H1 (cell line): ENCODE results near the gene CHMP4B. TPM values are rescaled to one million over a fixed set of nuclear protein-coding genes. Genes with fewer than 3 reads are reported as not detected.

ENCODE experiments used
- CBX5 ChIP-seq: fragments of 300-800, 300-1000 bp; sonication (generic); IDR thresholded peaks from 2 replicates; pipeline ENCODE4 v1.7.1; 2016; ENCODE audit warnings: antibody characterized with exemption, low read length, low read depth
- CBX8 ChIP-seq: fragments of 300-800, 300-1000 bp; sonication (generic); IDR thresholded peaks from 2 replicates; pipeline ENCODE4 v1.7.1; 2016; ENCODE audit warnings: low read depth, low read length, borderline replicate concordance
- CHD7 ChIP-seq: fragments of 300-600 bp; sonication (generic); IDR thresholded peaks from 2 replicates; pipeline ENCODE4 v1.7.1; 2012; ENCODE audit warnings: low read length, moderate library complexity, mild to moderate bottlenecking, inconsistent platforms; ENCODE audit not compliant: insufficient replicate concordance
- HDAC2 ChIP-seq, 2 experiments: fragments of 300-600 bp in 1 of 2; sonication (generic) in 1 of 2; IDR thresholded peaks; 2 replicates each; pipeline ENCODE4 v1.6.1; 2011 to 2012; ENCODE audit warnings: low read depth in 2 of 2, low read length in 2 of 2, mild to moderate bottlenecking in 2 of 2, moderate library complexity in 2 of 2, borderline replicate concordance in 1 of 2, inconsistent platforms in 1 of 2
- PHF8 ChIP-seq: fragments of 200-600 bp; sonication (generic); conservative IDR thresholded peaks from 2 replicates; pipeline ENCODE4 v1.7.1; 2012; ENCODE audit warnings: low read depth, mild to moderate bottlenecking, inconsistent platforms, low read length, moderate library complexity
- RBBP5 ChIP-seq: IDR thresholded peaks from 2 replicates; pipeline ENCODE4 v1.7.1; 2012; ENCODE audit warnings: low read depth, mild to moderate bottlenecking, inconsistent platforms, low read length, moderate library complexity, borderline replicate concordance
- SP2 ChIP-seq: IDR thresholded peaks from 2 replicates; pipeline ENCODE4 v1.6.1; 2012; ENCODE audit warnings: mild to moderate bottlenecking, low read length, inconsistent platforms
- TAF1 ChIP-seq: IDR thresholded peaks from 2 replicates; pipeline ENCODE4 v1.6.1; 2011; ENCODE audit warnings: mild to moderate bottlenecking, low read depth, low read length
- USF2 ChIP-seq: IDR thresholded peaks from 2 replicates; pipeline ENCODE4 v1.6.1; 2011; ENCODE audit warnings: low read length, improper control_type of control experiment
- polyA plus RNA-seq, 7 experiments: library from polyadenylated mRNA; depleted of rRNA in 3 of 7; stranded (reverse) in 5 of 7; unstranded in 2 of 7; fragments of >200 nt in 5 of 7; fragments of 200-250 nt in 2 of 7; gene quantifications; 1 replicate in 5 of 7; 2 replicates in 1 of 7; 4 replicates in 1 of 7; pipeline versions ENCODE4 v1.2.1 to v1.2.3, GENCODE V29; 2011 to 2013; ENCODE audit warnings: missing spikeins in 2 of 7, mixed read lengths in 2 of 7
- total RNA-seq: library from RNA; stranded (reverse); fragmentation: NEBNext Ultra II Directional; extraction: Animal tissue kit (Norgen Biotek cat#: 25700); gene quantifications from 2 replicates; pipeline ENCODE4 v1.2.1, GENCODE V29; 2021

The CHMP4B gene
- total and polyA plus RNA-seq, 2 of the 8 experiments (the other 6 are each of a cell fraction or from before 2014, with no cell fraction given): 38.6 to 66.3 TPM

- TF ChIP-seq CHD7: no peak
- TF ChIP-seq RBBP5: no peak
- TF ChIP-seq PHF8: no peak
- no peak for TF ChIP-seq SP2
- no peak for TF ChIP-seq USF2
- no peak for TF ChIP-seq CBX8
- TF ChIP-seq HDAC2 (IDR thresholded peaks at IDR 0.05; ENCODE audit: borderline replicate concordance in 1 of 2, low read depth in 2 of 2, low read length in 2 of 2): no peak
- TF ChIP-seq CBX5: no peak
- no peak for TF ChIP-seq TAF1
Measured at GRCh38 chr20:33848391-33848790, 37.2 kb downstream of the CHMP4B start (continued).
